Neutrophil (primary cell): Measurements from ENCODE around the gene PDRG1.

ENCODE experiments used
- H3K27ac ChIP-seq: fragments of 200-600 bp; sonication (generic); 2 replicates; pipeline ENCODE4 v1.5.1; 2016; ENCODE audit warnings: mild to moderate bottlenecking, moderate library complexity
- H3K27me3 ChIP-seq: fragments of 200-600 bp; sonication (generic); 2 replicates; pipeline ENCODE4 v1.6.0; 2016; ENCODE audit warnings: mild to moderate bottlenecking
- H3K36me3 ChIP-seq: fragments of 200-600 bp; sonication (generic); 2 replicates; pipeline ENCODE4 v1.5.1; 2017
- H3K4me1 ChIP-seq, 2 experiments: fragments of 200-600 bp in 1 of 2; sonication (generic) in 1 of 2; 1 replicate in 1 of 2; 2 replicates in 1 of 2; pipeline versions ENCODE4 v1.5.1 to v1.6.1; 2013 to 2016; ENCODE audit warnings: low read depth in 1 of 2, low read length in 1 of 2, mild to moderate bottlenecking in 1 of 2, moderate library complexity in 1 of 2; ENCODE audit not compliant: control insufficient read depth in 1 of 2, insufficient read depth in 1 of 2
- H3K4me3 ChIP-seq, 2 experiments: fragments of 200-600 bp in 1 of 2; sonication (generic) in 1 of 2; 1 replicate in 1 of 2; 2 replicates in 1 of 2; pipeline ENCODE4 v1.5.1; 2013 to 2016; ENCODE audit warnings: low read depth in 1 of 2, low read length in 1 of 2, mild to moderate bottlenecking in 1 of 2, moderate library complexity in 1 of 2
- H3K9me3 ChIP-seq: fragments of 200-600 bp; sonication (generic); 2 replicates; pipeline ENCODE4 v1.5.1; 2016
- TF ChIP-seq, protein P1 (sequence below): fragments of 200-600 bp; sonication (generic); IDR thresholded peaks from 2 replicates; pipeline ENCODE4 v1.5.1; 2016; ENCODE audit warnings: antibody characterized with exemption

PDRG1 gene

DNA sequence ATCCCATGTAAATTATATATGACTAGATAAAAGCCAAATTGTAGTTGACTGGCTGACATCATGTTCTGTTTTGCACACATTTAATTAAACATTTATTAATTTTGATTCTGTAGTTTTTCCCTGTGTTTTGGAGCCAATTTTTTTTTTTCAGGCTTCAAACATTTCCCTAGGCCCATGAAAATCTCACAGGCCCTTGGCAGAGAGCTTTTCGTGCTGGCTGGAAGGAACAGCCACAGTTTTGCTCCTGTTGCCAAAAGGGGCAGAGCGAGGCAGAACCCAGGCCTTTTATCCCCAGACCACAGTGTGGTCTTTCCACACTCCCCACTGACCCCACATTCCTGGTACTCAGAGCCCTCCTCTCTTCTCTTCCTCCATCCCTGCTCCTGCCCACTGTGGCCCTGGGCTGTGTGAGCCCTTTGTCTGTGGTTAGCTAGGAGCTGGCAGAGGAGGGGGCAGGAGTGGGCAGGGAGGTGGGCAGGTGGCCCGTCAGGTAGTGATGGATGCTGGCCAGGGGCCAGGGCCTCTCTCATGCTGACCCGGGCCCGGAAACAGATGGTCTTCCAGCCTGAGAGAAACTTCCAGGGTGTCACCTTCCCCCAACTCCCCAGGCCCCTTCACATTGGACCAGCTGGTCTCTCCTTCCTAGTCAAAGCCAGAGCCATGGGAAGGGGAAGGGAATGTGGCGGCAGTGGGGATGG, 38.9 kb upstream of the PDRG1 start:
- Histone ChIP-seq H3K27me3 (peaks cover 45% of the 10 kb centered on the region), H3K27ac (no peak overlapping the region), H3K36me3 (no peaks in the 10 kb centered on the region), H3K9me3 (no peaks in the 10 kb centered on the region), H3K4me3 (no peak overlapping the region), H3K4me1 (no peaks in the 10 kb centered on the region)
- TF ChIP-seq, protein P1, sequence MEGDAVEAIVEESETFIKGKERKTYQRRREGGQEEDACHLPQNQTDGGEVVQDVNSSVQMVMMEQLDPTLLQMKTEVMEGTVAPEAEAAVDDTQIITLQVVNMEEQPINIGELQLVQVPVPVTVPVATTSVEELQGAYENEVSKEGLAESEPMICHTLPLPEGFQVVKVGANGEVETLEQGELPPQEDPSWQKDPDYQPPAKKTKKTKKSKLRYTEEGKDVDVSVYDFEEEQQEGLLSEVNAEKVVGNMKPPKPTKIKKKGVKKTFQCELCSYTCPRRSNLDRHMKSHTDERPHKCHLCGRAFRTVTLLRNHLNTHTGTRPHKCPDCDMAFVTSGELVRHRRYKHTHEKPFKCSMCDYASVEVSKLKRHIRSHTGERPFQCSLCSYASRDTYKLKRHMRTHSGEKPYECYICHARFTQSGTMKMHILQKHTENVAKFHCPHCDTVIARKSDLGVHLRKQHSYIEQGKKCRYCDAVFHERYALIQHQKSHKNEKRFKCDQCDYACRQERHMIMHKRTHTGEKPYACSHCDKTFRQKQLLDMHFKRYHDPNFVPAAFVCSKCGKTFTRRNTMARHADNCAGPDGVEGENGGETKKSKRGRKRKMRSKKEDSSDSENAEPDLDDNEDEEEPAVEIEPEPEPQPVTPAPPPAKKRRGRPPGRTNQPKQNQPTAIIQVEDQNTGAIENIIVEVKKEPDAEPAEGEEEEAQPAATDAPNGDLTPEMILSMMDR, result no peak

DNA sequence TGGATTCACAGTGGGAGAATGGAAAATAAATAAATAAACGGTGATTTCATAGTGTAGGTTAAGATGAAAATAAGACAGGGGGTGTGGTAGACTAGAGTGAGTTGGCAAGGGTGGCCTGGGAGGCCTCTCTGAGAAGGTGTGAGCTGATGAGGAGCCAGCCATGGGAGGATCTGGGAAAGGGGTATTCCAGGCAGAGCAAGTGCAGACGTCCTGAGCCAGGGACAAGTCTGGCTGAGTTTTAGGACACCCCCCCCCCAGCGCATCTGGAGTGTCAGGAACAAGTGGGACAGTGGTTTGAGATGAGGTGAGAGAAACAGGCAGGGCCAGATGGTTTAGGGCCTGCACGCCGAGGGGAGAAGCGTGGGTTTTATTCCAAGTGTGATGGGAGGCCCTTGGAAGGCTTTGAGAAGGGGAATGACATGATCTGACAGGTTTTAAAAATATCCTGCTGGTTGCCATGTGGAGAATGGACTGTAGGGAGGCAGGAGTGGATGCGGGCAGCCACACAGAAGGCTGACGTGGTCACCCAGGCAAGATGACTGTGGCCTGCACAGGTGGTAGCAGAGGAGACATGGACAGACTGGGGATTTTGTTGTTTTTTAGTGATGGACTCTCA, 37.3 kb upstream of the PDRG1 start:
- H3K4me1 ChIP-seq, result no peaks in the 10 kb centered on the region
- H3K27ac ChIP-seq, result no peak overlapping the region
- TF ChIP-seq, protein P1, result no peak
- peaks cover 34% of the 10 kb centered on the region for H3K27me3 ChIP-seq
- no peaks in the 10 kb centered on the region for H3K9me3 ChIP-seq
- no peak overlapping the region for H3K4me3 ChIP-seq
- no peaks in the 10 kb centered on the region for H3K36me3 ChIP-seq

DNA sequence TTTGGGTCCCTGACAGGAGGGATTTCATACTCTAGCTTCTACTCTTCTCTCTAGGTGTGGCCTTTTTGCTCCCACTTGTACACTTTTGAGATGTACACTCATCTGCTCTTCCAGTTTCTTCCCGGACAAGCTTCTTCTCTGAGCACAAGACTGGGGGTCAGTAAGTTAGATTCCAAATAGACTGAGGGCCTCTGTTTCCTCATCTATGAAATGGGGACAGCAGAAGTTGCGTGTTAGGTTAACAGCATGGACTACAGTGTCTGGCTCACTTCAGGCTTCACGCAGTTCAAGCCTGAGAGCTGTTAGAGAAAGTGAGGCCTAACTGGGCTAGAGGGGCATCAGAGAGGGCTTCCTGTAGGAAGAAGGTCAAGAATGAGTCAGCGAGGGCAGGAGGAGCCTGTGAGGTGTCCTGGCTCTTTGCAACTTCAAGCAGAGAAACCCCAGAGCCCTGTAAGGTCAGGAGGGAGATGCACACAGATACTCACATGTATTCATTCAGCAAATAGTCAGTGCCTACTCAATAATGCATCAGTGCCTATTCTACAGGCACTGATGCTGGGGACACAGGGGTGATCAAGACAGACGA, 36.7 kb upstream of the PDRG1 start:
- H3K9me3 ChIP-seq, result no peaks in the 10 kb centered on the region
- peaks cover 28% of the 10 kb centered on the region for H3K27me3 ChIP-seq
- H3K4me1 ChIP-seq, result no peaks in the 10 kb centered on the region
- TF ChIP-seq, protein P1, result no peak
- H3K36me3 ChIP-seq, result no peaks in the 10 kb centered on the region
- H3K27ac ChIP-seq, result no peak overlapping the region
- no peak overlapping the region for H3K4me3 ChIP-seq

DNA sequence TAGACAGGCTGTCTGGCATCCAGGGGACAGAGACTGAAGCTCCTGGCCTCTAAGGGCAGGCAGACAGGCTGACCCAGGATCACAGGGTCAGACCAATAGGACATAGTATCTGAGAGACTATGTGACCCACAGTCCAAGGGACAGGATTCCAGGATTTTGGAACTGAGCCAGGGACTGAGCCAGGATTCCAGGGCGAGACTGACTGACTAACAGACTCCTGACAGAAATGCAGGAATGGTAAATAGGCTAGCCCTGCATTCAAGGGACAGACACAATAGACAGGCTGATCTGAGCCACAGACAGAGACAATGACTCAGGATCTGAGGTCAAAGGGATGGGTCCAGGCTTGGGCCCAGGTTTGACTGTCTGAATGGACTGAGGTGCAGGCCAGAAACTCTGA, 35.9 kb upstream of the PDRG1 start:
- Histone ChIP-seq H3K27me3 (peaks cover 20% of the 10 kb centered on the region), H3K4me1 (no peaks in the 10 kb centered on the region)

DNA sequence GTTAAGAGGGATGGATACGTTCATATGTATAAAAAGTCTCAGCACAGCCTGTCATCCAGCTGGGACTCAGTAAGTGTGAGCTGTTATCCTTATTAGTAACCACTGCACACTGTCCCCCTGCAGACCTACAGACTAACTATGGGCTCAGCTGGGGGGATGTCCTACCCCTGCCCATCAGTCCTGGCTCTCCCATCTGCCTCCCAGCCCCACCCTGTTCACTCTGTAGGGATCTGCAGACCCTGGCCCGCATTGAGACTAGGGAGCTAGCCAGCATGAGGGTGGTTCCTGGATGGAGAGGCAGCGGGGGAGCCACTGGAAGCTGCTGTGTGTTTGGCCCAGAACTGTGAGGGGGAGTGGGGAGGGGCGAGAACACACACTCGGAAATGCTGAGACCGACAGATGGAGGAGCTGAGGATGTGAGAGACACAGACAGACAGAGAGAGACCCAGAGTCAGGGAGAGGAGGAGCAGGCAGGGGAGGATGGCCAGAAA, 33.2 kb upstream of the PDRG1 start:
- TF ChIP-seq, protein P1, result no peak
- Histone ChIP-seq H3K36me3 (no peaks in the 10 kb centered on the region), H3K4me1 (no peaks in the 10 kb centered on the region), H3K4me3 (no peak overlapping the region), H3K27me3 (peaks cover 14% of the 10 kb centered on the region), H3K27ac (no peak overlapping the region), H3K9me3 (no peaks in the 10 kb centered on the region)

More for the DNA sequence above, 35.9 kb upstream of the PDRG1 start:
- TF ChIP-seq, protein P1, result no peak
- no peak overlapping the region for H3K4me3 ChIP-seq
- H3K36me3 ChIP-seq, result no peaks in the 10 kb centered on the region
- H3K9me3 ChIP-seq, result no peaks in the 10 kb centered on the region
- no peak overlapping the region for H3K27ac ChIP-seq
